Measurements from ENCODE around the gene PTPN3.

- TF ChIP-seq POLR2AphosphoS5 (IDR thresholded peaks at IDR 0.05; ENCODE audit: low read depth, low read length), result no peak
- TF ChIP-seq CTCF (IDR thresholded peaks at IDR 0.05 in 2 of 3, conservative IDR thresholded peaks at IDR 0.05 in 1 of 3; ENCODE audit: borderline replicate concordance in 1 of 3, insufficient read depth in 1 of 3, low read depth in 2 of 3, low read length in 2 of 3), result no peak
- TF ChIP-seq RAD21 (IDR thresholded peaks at IDR 0.05; ENCODE audit: low read depth), result no peak
- no peak for TF ChIP-seq YY1 (IDR thresholded peaks at IDR 0.05; ENCODE audit: extremely low read depth, insufficient replicate concordance, low read depth, low read length)
- TF ChIP-seq POLR2A (IDR thresholded peaks at IDR 0.05; ENCODE audit: borderline replicate concordance, extremely low read depth, insufficient read depth, insufficient read length), result no peak
- no peak for TF ChIP-seq SP1 (IDR thresholded peaks at IDR 0.05; ENCODE audit: low read depth)
- no peak for TF ChIP-seq EZH2phosphoT487 (IDR thresholded peaks at IDR 0.05; ENCODE audit: borderline replicate concordance)
- no peak for TF ChIP-seq REST (IDR thresholded peaks at IDR 0.05; ENCODE audit: low read depth)
These were observed 162.2 kb downstream of the PTPN3 start for GRCh38 chr9:109335929-109336328.

Data from HCT116 (cell line).